Mesothelial cell of epicardium (in vitro differentiated cells): Measurements from ENCODE around the gene PDE4B. TPM values are rescaled to one million over a fixed set of nuclear protein-coding genes. Genes with fewer than 3 reads are reported as not detected.

Experiments
- DNase-seq, 2 experiments: peaks; one replicate each; pipeline ENCODE4 v3.0.0; 2021; ENCODE audit warnings: low spot score in 2 of 2; ENCODE audit not compliant: unreplicated experiment in 2 of 2
- H3K27ac Mint-ChIP-seq: 2 replicates; pipeline ENCODE4 v1.8.0; 2021; ENCODE audit warnings: mixed read lengths
- H3K27me3 Mint-ChIP-seq: 2 replicates; pipeline ENCODE4 v1.8.0; 2021; ENCODE audit warnings: low read depth, mixed read lengths
- H3K36me3 Mint-ChIP-seq: 2 replicates; pipeline ENCODE4 v1.8.0; 2021; ENCODE audit warnings: mixed read lengths
- H3K4me1 Mint-ChIP-seq: 2 replicates; pipeline ENCODE4 v1.8.0; 2021; ENCODE audit warnings: mixed read lengths
- H3K4me3 Mint-ChIP-seq: 2 replicates; pipeline ENCODE4 v1.8.0; 2021; ENCODE audit warnings: mild to moderate bottlenecking, moderate library complexity, mixed read lengths
- H3K9me3 Mint-ChIP-seq: 2 replicates; pipeline ENCODE4 v1.8.0; 2021; ENCODE audit warnings: mixed read lengths
- total RNA-seq: library from RNA; stranded (reverse); gene quantifications from 3 replicates; pipeline ENCODE4 v1.2.1, GENCODE V29; 2021
- TF ChIP-seq, protein P1 (sequence below): fragments of 200-600 bp; sonication (generic); IDR thresholded peaks from one replicate; pipeline ENCODE4 v1.5.0; 2021; ENCODE audit warnings: antibody characterized with exemption; ENCODE audit not compliant: unreplicated experiment

PDE4B gene
- total RNA-seq, 1 donor from 2014 or later, result 22.3 TPM

DNA sequence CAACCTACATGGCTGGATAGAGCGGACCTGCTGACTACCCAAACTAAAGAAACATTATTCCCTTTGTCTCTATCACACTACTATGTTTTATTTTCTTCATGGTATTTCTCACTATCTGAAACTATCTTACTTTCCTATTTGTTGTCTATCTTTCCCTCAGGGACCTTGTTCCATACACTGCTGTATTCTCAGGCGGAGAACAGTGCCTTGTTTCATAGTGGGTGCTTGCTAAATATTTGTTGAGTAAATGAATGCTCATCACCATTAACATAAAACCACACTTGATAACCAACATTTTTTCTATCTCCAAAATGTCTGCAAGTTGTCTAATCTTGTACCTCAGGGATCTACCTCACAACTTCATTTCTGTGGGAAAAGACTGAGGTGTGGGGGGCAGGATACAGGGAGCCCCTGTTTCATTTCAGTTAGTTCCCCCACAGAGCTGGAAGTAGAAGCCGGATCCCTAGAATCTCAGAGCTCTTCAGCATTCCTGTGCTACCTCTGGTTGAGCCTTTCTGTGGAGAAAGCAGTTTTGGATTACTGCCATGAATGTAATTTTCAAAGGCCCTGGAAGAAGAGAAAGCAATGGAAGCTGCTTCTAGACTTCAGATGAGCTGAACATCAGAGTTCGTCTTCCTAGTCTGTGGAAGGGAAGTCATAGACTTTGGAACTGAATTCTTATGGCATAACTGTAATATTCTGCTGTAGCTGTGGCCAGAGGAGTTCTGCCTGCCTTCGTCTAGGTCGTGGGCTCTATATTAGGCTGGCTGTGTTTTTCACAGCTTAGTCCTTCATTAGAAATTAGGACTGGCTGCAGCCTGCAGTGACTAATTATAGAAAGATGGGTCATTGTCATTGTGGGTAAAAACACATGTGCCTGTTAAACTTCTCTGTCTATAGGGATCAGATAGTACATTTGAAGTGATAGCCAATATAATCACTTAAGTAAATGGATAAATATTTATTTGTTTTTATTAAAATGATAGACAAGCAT is 448.1 kb downstream of the PDE4B start:
- Mint-ChIP-seq H3K27ac (no peak overlapping the region), H3K4me1 (peaks cover 39% of the 10 kb centered on the region), H3K4me3 (no peak overlapping the region), H3K27me3 (no peaks in the 10 kb centered on the region), H3K36me3 (no peaks in the 10 kb centered on the region), H3K9me3 (no peaks in the 10 kb centered on the region)
- TF ChIP-seq, protein P1, sequence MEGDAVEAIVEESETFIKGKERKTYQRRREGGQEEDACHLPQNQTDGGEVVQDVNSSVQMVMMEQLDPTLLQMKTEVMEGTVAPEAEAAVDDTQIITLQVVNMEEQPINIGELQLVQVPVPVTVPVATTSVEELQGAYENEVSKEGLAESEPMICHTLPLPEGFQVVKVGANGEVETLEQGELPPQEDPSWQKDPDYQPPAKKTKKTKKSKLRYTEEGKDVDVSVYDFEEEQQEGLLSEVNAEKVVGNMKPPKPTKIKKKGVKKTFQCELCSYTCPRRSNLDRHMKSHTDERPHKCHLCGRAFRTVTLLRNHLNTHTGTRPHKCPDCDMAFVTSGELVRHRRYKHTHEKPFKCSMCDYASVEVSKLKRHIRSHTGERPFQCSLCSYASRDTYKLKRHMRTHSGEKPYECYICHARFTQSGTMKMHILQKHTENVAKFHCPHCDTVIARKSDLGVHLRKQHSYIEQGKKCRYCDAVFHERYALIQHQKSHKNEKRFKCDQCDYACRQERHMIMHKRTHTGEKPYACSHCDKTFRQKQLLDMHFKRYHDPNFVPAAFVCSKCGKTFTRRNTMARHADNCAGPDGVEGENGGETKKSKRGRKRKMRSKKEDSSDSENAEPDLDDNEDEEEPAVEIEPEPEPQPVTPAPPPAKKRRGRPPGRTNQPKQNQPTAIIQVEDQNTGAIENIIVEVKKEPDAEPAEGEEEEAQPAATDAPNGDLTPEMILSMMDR, result no peak
- DNase-seq, result no peak

DNA sequence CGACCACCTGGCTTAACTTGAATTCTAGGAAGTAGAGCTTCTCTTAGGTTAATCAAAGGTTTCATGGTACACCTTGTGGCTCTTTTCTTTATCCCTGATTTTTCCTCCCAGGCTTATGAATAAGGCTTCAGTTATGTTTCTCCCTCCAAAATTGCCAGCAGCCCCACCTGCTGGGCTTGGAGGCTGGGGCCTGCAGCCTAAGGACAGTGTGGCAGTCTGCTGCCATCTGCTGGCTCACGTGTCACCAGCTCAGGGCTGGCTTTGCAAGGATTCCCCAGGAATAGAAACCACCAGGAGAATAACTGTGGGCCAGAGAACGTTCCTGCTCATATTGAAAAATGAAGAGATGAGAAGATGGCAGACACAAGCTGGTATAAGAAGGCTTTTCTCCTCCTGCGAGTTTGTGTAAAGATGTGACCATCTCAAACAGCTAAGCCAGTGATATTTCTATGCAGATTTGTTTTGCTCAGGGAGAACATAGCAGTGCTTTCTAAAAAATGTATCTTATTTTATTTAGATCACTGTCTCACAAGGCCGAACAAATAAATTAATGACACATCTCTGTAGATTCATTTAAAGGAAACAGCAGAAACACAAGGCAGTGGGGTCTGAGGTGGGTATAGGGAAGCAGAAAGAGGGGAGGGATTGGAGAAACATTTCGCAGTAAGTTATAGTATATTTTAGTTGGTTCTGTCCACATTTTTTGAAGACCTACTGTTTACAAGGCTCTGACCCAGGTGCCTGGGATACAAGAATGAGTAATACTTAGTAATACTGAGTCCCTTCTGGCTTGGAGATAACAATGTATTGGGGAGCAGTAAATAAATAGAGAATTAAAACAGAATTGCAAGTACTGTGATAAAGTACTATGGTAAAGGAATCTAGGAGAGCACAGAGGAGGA is 450.2 kb downstream of the PDE4B start:
- TF ChIP-seq, protein P1, result peak; percentile 86
- Mint-ChIP-seq H3K4me1 (peaks cover 32% of the 10 kb centered on the region), H3K9me3 (no peaks in the 10 kb centered on the region), H3K27me3 (no peaks in the 10 kb centered on the region), H3K27ac (no peak overlapping the region), H3K4me3 (no peak overlapping the region), H3K36me3 (no peaks in the 10 kb centered on the region)
- DNase-seq, result peak; percentile 67 to 84

DNA sequence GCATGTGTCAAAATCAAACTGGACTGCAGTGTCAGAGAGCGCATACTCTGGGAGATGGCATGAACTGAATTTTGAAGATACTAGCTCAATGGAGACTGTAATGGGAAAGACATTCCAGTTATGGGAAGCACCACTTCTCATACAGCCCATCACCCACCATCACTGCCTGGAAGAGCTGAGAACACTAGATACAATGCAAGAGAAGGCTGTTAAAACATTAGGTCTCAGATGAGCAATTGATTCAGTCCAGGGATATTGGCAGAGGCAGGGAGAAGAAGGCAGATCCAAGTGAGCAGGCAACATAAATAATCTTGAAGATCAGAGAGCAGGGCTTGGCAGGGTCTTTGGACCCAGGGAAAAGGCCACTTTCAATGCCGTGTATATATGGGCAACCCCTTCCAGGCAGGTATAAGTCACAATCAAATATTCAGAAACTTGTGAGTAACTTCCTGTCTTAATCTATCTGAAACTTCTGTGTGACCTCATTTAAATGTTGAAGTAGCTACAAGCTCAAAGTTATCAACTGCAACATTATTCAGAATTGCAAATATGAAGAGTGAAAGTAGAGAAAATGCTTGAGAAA is 450.9 kb downstream of the PDE4B start:
- peaks cover 28% of the 10 kb centered on the region for H3K4me1 Mint-ChIP-seq
- no peaks in the 10 kb centered on the region for H3K36me3 Mint-ChIP-seq
- TF ChIP-seq, protein P1, result no peak
- H3K9me3 Mint-ChIP-seq, result no peaks in the 10 kb centered on the region
- no peaks in the 10 kb centered on the region for H3K27me3 Mint-ChIP-seq
- no peak overlapping the region for H3K4me3 Mint-ChIP-seq
- H3K27ac Mint-ChIP-seq, result no peak overlapping the region
- no peak for DNase-seq

DNA sequence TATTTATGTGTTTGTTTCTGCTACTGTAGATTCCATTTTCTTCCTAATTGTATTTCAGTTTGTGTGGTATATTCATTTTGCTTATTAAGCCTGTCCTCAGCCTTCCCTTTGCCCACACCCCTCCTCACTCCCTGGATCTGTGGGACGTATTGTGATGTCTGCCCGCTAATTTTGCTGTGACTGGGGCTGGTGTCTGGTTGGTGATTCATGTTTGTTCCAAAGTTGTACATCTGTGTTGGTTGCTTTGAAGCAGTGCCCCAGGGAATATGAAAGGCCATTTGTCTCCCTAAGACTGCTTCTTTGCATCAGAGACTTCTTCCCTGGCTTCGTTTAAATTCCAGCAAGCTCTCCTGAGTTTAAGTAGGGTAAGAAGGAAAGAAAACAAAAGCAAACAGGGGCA is 451.7 kb downstream of the PDE4B start:
- Mint-ChIP-seq H3K36me3 (no peaks in the 10 kb centered on the region), H3K27me3 (no peaks in the 10 kb centered on the region), H3K4me3 (no peak overlapping the region), H3K4me1 (peaks cover 28% of the 10 kb centered on the region), H3K9me3 (no peaks in the 10 kb centered on the region), H3K27ac (no peak overlapping the region)
- TF ChIP-seq, protein P1, result no peak
- DNase-seq, result no peak

DNA sequence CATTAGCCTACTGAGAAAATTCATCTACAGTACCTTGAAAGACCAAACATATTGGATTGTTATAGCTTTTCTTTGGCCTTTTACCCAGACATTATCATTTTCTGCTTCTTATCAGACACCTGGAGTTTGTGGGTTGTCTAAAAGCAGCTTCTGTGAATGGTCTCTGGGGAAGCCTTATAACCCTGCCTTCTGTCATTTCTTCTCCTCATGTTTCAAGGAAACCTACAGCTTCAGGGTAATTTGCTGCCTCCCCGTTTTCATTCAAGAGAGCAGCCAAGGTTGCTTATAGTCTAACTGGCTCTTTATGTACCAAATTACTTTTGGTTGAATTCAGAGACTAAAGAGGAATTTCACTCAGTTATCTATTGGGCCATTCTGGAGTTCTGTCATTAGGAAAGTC is 453.0 kb downstream of the PDE4B start:
- no peaks in the 10 kb centered on the region for H3K36me3 Mint-ChIP-seq
- no peaks in the 10 kb centered on the region for H3K27me3 Mint-ChIP-seq
- H3K4me1 Mint-ChIP-seq, result peaks cover 23% of the 10 kb centered on the region
- no peaks in the 10 kb centered on the region for H3K9me3 Mint-ChIP-seq
- TF ChIP-seq, protein P1, result no peak
- no peak overlapping the region for H3K4me3 Mint-ChIP-seq
- no peak for DNase-seq
- H3K27ac Mint-ChIP-seq, result peak overlapping the region; percentile 26
